ENCODE measurements around the gene NCR3LG1.

NCR3LG1 gene

DNA sequence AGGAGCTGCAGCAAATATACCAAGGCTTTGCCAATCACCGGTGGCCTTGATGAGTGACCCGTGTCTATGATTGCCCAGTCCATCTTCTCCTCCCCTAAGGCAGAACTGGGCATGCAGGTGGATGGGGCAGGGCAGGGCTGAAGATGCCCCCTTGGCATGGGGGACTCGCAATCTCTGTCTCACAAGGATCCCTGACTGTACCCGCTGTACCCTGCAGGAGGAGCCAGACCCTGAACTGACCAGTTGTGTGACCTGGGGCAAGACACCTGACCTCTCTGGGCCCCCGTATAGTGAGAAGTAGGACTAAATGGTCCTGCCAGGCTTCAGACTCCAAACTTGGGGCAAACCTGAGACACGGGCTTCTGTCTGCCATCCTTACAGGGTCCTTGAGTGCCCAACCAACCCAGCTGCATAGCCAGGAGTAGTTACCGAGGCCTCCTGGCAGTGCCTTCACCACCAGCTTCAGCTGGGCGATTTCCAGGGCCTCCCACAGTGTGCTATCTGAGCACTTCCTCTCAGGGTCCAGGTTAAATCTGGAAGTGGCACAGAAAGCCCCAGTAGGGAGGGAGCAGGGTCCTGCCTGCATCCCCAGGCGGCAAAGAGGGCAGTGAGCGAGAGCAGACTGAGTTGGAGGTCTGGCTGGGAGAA lies 43.3 kb downstream of the NCR3LG1 start:
- no peak for DNase-seq

DNA sequence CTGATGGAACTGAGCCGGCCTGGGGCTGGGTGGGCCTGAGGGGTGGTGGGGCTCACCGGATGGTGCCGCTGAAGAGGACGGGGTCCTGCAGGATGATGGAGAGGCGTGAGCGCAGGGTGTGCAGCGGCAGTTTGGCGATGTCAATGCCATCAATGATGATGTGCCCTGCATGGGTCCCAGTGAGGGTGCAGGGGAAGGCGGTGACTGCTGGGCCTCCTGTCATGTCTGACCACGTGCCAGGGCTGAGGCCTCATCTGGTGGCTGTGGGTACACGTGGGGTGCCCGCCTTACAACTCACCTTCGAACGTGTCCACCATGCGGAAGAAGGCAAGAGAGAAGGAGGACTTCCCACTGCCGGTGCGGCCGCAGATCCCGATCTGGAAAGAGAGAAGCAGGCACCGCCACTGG lies 44.0 kb downstream of the NCR3LG1 start:
- ATAC-seq: no peak
- DNase-seq: no peak

More for the DNA sequence above, 43.3 kb downstream of the NCR3LG1 start:
- ATAC-seq: no peak

DNA sequence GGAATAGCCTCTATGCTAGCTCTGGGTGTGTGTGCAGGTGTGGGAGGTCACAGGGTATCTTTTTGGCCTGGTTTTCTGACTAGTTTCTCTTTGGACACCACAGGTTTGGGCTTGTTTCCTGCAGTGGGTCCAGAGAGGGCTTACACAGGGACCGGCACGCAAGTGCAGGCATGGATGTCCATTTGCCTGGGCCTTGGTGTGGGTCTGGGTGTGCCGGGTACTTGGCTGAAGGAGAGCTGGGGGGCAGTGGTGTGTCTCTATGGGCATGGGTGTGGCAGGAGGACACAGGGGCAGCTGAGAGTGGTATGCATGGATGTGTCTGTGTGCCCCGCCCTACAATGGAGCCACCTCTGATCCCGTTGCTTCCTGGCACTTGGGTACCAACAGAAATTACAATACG lies 44.4 kb downstream of the NCR3LG1 start:
- DNase-seq: no peak
- ATAC-seq: no peak

DNA sequence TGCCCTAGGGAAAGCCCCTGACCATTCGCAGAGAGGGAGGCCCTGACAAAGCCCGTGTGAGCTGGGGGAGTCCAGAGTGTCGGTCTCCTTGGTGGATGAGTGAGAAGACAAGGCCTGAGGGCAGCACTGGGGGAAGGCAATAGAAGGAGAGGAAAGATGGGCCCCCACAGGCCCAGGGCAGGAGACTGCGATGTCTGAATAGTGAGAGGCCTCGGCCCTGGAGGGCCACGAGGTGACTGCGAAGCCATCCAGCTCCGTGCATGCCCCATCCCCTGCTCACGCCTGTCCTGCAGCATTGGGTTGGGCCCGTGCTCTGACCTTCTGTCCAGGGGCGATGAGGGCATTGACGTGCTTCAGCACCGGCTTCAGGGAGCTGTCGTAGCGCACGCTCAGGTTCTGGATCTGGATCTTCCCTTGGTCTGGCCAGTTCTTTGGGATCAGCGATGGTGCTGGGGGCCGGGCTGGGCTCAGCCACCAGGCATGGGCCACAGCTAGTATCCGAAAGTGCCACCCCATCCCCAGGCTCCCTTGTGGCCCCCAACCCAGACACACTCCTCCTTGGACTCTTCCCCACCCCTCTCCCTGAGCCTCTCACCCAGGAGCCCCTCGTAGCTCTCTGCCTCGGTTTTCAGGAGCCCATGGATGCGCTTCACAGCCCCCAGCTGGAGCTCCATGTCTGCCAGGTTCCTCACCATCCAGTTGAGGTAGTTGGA lies 45.2 kb downstream of the NCR3LG1 start:
- ATAC-seq: no peak
- no peak for DNase-seq

DNA sequence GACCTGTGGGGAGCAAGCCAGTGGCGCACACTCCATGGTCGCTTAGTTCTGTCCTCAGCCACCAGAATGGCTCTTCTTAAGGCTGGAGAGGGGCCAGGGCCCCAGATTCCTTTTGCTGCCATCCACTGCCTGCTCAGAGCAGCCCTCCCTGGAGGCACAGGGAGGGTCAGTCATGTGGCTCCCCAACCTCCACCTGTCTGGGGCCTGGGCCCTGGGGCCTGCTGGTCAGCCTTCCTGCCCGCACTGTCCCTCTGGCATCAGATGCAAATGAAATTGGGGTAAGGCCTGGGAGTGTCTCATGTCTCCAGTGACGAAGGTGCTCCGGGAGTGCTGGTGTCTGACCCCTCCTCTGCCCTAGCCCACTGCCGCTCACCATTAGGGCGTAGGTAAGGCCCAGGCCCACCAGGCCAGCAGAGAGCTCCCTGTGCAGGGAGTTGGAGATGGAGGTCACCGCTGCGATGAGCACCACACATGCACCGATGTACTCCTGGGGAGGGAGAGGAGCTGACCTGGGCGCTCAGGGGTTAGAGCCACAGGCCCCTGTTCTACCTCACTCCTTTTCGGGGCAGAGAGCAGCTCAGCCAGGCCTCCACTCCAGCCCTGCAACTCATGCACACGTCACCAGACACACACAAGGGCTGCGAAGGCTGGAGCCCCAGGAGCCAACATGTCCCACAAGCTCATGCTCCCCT lies 45.9 kb downstream of the NCR3LG1 start:
- ATAC-seq (no peak), DNase-seq (no peak)

DNA sequence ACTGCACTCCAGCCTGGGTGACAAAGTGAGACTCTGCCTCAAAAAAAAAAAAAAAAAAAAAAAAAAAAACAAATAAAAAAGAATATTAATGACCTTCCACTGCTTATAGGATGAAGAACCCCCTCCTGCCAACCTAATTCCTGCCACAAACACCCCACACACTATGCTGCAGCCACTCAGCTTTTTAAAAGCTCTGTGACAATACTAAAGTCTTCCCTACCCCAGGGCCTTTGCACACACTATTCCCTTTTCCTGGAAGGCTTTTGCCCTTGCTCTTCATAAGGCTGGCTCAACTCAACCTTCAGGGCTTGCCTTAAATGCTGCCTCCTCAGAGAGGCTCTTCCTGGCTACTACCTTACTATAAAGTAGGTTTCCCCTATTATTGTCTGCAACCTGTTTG lies 47.6 kb downstream of the NCR3LG1 start:
- no peak for DNase-seq
- ATAC-seq: no peak

DNA sequence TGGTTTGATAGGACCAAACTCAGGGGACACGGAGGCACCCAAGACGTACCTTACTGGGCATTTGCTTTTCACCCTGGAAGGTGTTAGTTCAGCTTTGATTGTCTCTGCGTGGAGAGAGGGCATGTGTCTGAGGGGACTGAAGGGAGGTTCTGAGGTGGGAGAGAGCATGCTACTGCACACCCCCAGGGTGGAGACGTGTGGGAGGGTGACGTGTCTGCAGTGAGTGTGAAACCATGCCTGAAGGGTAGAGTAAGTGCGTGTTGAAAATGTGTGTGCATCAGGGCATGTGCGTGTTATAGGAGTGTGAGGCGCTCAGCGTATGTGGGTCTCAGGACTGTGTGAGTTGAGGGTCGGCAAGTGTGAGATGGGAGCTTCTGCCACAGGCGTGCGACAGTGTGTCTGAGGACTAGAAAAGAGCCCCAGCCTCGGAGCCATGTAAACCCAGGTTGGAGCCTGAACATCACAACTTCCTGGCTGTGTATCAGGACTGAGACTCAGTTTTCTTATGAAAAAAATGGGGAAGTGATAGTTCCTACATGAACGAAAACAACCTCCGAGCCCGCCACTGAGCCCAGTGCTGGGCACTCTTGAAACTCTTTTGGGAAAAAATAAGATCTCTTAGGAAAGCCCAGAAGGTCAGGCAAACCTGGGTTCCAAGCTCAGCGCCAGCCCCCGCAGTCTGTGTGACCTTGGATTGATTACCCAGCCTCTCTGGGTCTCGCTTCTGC lies 48.6 kb downstream of the NCR3LG1 start:
- no peak for ATAC-seq

DNA sequence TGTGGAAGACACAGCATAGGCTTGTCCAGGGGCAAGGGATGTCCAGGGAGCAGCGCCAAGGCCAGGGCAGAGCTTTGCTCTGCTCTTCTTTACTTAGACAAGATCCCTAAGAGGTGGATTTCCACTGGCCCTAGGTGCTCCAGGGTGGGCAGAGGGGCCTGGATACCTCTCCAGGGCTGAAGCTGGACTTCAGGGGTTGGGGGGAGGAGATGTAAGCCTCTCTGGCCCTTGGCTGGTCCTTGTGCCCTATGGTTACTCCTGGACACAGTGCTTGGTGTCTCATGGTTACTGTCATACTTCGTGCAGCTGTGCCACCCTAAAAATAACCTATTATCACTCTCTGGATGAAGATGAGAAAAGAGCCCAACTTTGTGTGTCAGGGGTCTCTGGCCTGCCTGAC lies 49.7 kb downstream of the NCR3LG1 start:
- ATAC-seq (no peak), DNase-seq (no peak)

More for the DNA sequence above, 48.6 kb downstream of the NCR3LG1 start:
- DNase-seq: no peak

DNA sequence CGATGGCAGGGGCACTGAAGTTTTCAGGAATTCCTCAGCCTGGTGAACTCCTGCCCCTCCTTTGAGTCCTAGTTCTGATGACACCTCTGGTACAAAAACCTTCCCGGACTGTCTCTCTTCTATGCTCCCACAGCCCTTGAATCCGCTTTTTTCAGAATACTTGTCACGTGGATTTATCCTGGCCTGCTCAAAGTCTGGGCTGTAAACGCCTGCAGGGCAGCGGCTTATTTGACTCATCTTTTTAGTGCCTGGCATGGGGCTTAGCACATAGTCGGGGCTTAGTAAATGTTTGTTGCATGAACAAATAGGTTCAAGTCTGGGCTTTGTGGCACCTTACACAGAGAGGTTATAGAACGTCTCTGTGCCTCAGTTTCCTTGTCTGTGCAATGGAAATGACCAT lies 50.2 kb downstream of the NCR3LG1 start:
- no peak for ATAC-seq

DNA sequence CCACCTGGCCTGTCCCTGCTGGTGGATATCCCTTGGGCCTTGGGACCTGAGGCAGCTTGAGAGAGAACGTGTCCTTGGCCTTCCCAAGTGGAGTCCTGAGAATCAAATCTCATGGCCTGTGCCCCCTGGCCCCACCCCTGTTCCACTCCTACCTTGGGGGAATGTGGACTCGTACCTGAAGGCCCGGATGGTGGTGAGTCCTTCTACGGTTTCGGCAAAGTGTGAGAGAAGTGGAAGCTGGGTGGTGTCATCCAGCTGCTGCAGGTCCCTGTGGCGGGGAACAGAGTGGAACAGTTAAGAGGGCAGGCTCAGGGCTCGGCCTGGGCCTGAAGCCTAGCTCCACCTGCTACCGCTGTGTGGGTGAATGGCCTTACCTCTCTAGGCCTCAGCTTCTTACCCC lies 50.9 kb downstream of the NCR3LG1 start:
- no peak for DNase-seq
- ATAC-seq: no peak

More for the DNA sequence above, 50.2 kb downstream of the NCR3LG1 start:
- no peak for DNase-seq

DNA sequence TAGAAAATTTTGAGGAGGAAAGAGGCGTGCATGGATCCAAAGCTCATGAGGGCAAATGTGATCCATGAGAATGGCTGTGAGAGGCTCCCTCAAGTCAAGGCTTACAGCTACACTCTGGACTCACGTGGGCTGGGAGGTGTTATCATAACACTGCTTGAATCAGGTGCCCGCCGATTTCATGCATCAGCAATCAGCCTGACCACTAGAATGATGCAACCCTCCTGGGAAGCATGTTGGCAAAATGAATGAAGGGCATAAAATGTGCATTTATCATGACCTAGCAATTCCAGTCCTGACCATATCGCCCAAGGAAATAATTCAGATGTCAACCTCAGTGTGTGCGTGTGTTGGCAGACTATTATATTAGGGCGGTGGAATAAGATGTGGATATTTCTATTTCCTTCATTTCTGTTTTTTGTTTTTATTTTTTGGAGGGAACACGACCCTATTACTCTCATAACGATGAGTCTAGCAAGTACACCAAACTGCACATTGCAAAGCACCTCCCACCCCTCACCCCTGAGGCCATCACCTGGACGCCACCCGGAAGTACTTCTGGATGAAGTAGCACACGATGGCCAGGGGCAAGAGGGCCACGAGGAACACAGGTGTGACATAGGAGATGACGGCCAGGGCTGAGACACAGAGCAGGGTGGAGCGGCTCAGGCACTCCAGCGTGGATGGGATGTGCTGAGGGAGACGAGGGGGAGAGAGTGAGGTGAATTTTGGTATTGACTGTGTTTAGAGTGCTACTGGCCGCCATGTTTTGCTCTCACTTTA lies 52.6 kb downstream of the NCR3LG1 start:
- DNase-seq (no peak), ATAC-seq (no peak)

DNA sequence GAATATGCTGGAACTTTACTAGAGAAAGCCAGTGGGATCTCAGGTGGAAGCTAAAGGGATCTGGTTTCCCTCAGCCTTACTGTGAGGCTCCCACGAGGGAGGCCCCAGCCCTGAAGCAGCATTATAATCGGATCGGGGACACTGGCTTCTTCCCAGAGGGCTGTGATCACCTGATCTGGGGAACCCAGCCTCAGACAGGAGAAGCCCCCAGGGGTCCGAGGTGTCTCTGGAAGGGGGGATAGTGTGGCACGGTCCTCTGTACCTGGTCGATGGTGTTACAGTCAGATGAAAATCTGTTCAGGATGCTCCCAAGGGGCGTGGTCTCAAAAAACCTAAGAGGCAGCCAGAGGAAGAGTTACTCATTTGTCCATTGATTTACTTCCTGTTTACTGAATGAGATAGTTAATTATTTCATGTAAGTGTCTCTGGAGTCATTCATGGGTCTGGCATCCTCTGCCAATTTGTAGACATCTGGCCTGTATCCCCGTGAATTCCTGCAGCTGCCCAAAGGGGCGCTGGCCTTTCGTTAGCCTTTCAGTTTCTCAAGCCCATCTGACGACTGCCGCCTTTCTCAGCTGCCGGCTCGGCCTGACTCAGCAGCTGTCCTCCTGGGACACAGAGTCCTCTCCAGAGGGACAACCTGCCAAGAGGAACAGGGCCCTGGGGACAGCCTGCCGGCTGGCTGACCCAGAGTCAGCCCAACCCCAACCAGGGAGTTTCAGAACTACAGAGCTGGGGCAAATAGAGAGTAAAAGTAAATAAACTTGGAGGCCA lies 53.8 kb downstream of the NCR3LG1 start:
- ATAC-seq: no peak
- no peak for DNase-seq

DNA sequence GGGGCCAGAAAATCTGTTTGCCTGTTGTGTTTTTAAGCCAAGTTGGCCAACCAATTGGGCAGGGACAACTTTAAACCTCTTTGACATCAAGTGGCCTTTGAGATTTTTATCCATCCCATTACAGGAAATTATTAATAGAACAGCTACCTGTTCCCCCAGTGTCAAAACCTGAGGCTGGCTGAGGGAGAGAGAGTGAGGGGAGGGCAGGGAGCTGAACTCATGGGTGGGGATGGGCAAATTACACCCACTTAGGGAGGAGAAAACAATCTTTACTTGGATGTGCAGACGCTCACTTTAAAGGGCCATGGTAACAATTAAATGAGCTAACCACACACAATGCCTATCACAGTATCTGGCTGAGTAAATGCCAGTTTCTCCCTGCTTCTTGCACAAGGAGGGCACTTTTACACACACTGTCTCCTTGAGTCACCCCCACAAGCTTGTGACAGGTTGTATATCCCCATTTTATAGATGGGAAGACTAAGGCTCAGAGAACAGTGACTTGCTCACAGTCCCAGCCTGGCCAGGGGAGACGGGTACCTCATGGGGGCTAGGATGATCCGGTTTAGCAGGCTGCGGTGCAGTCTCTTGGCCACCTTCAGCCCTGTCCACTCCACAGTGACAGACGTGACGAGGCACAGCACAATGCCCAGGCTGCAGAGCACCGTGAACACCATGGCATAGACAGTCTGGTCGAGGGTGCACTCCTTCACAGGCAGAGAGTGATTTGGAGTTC lies 54.6 kb downstream of the NCR3LG1 start:
- no peak for DNase-seq
- no peak for ATAC-seq

DNA sequence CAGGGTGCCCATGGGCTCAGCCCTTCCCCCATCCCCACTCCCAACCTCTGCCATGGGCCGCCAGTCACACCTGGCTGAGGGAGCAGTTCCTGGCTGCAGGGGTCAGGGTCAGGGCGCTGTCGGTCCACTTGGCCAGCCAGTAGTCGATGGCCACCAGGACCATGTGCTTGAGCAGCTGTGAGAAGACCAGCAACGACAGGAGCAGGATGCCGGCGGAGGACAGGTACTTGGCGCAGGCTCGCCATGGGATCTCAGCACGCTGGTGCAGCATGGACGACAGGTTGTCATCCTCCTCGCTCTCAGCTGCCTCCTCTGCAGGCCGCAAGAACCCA lies 55.2 kb downstream of the NCR3LG1 start:
- no peak for ATAC-seq
- no peak for DNase-seq

DNA sequence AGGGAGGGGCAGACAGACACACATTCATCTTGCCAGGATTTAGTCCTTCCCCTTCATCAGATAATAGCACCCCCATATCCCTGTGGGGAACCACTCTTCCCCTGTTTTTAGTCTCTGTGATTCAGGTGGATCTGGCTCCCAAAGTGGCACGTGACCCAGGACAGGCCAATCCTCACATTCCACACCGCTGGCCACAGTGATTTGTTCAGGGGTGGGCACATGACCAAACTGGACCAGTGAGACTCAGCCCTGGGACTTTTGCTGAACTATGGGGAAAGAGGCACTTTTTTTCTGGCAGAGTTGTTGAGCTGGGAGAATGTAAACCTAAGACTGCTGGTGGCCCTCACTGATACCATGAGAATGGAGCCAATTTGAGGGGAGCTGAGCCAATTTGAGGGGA lies 56.0 kb downstream of the NCR3LG1 start:
- no peak for ATAC-seq

DNA sequence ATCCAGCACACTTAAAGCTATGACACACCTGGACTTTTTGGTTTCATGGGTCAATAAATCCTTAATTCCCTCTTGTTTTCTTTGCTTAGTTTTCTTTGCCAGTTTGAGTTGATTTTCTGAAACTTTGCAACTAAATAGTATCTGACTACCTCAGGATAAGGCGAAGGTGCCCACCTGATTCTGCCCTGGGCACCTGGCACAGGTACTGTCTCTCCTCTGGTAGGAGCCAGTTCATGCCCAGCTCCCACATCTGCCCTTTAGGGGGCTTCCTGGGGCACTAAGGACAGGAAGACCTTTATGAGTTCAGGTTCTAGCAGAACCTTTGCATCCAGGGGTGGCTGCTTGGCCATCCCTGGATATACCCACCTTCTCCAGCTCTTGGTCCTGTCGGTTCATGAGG lies 56.4 kb downstream of the NCR3LG1 start:
- ATAC-seq: no peak
- no peak for DNase-seq

More for the DNA sequence above, 56.0 kb downstream of the NCR3LG1 start:
- DNase-seq: no peak

DNA sequence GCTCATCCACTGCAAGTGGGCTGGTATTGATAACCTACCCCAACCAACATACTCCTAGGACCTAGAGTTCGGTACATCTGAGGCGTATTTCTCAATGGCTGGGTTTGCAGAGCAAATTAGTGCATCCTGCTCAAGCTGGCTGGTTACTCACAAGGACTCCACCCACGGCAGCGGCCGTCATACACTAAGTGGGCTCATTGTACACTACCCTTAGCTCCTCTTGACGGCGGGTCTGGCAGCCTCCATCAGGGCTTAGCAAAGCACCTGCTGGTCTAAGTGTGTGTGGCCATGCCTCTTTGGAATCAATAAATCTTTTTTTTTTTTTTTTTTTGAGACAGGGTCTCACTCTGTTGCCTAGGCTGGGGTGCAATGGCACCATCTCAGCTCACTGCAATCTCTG lies 57.0 kb downstream of the NCR3LG1 start:
- ATAC-seq: no peak
- DNase-seq: no peak

DNA sequence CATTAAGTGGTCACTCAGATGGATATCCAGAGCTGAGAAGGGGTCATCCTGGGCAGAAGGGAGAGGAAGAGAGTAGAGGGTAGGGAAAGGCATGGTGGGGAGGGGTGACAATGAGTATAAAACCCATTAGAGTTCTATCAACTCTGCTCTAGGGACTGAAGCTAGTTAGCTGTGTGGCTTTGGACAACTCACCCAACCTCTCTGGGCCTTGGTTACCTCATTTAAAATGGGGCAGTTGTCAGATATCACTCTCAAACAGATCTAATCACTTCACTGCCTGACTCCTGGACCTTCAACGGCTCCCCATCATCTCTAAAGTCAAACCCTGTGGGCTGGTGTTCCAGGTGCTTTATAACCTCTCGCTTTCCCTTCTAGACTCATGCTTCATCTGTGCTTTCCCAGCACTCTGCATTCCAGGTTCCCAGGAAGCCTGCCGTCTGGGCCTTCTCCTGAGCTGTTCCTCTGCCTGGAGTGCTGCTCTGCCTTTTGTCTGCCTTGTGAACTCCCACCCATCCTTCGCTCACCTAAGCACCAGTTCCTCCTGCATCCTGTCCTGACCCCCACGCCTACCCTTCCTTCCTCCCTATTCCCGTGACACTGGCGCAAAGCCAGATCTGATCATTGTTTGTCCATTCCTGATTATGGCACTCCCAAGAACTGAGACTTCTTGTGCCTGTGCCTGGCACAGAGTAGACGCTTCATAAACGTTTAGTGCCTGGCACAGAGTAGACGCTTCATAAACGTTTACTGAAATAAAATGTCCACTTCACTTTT lies 59.2 kb downstream of the NCR3LG1 start:
- DNase-seq (no peak), ATAC-seq (no peak)

DNA sequence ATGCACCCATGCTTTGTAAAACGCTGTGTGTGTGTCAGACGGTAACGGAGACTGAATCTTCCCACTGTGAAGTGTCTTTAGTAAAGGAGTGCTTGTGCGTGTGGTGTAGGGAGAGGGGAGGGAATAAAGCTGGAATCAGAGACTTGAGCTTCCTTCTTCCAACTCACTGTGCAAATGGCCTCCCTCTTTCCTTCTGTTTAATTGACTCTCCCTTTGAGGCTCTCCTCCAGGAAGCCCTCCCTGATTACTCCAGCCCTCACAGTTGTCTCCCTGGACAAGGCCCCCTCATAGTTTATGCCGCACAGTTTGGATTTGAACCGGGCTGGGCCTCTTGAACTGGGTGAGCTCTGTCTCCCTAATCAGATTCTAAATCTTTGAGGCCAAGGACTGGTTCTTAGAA lies 59.8 kb downstream of the NCR3LG1 start:
- ATAC-seq (no peak), DNase-seq (no peak)
